ENCODE results near the gene CAMK2A.

- TF ChIP-seq CTCF (IDR thresholded peaks at IDR 0.05) (no peak), POLR2A (IDR thresholded peaks at IDR 0.05) (no peak)
Observed at GRCh38 chr5:150239794-150240122, 49.8 kb downstream of the CAMK2A start.
